Stimulated activated CD4-positive, alpha-beta T cell treated with anti-CD3 and anti-CD28 coated beads, Interleukin-1b, Interleukin-23, amount 100 ng/mL, for 1 hour (primary cell): Measurements from ENCODE around the gene OR4X2.
"Not testable (repeated sequence)": the region's sequence is repeated elsewhere in the genome, so short reads cannot be mapped to it uniquely, and the experiment has no call there.

Experiments
- DNase-seq, 2 donors: peaks; one replicate each; pipeline ENCODE4 v3.0.0-alpha.2; 2020; ENCODE audit warnings: low read depth in 2 of 2

OR4X2 gene

DNA sequence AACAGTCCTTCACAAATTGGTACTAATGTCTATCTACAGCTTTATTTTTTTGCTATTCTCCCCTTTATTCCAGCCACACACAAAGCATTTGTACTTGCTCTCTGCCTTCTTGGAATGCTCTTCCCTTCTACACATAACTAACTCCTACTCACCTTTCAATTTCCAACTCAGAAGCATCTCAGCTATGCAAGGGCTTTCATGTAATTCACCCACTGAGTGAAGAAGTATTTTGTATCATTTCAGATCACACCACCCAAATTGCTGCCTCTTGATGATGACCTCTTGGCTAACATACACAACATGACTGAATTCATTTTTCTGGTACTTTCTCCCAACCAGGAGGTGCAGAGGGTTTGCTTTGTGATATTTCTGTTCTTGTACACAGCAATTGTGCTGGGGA, at the start of gene OR4X2:
TSS of gene OR4X2 (plus strand) at position 301 of the 400 bp plus-strand sequence. CDS start at position 301, 0 bp downstream.
- no peak for DNase-seq

DNA sequence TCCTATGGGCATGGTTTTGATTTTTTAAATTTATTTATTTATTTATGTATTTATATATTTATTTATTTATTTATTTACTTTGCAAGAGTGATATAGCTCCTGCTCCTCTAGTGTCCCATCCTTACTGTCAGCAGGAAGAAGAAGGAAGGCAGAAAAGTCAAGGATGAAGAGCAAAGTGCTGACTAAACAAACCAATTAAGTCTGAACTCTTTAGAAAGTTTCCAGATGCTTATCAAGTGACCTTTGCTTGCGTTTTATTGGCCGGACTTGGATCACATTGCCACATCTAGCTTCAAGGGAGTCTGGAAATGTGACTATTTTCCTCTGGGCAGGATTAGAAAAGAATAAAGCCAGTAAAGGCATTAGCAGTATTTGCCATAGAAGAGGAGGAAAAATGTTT, 37.0 kb upstream of the OR4X2 start:
- no peak for DNase-seq

DNA sequence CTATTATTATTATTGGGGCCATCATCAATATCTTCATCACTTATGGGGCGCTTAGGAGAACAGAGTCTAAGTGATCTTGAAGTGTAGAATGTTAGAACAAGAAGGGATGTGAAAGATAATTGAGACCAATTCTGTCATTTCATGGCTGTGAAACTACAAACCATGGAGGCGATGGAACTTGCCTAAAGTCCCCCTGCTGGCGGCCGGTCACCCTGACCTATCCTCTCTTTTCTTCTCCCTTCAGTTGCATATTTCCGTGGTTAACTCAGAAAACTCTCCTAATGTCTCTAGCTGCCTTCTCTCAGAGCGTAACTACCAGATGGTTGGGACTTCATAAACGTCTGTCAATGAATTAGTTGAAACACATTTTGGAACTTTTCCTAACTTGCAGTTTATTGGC, 34.9 kb upstream of the OR4X2 start:
- no peak for DNase-seq

GRCh38 chr11:48216510-48216909, 28.4 kb upstream of the OR4X2 start, which contains the start of gene OR4B1:
Gene OR4B1 (plus strand): TSS chr11:48216810. CDS start chr11:48216810, 0 bp downstream.
- DNase-seq, result no peak

DNA sequence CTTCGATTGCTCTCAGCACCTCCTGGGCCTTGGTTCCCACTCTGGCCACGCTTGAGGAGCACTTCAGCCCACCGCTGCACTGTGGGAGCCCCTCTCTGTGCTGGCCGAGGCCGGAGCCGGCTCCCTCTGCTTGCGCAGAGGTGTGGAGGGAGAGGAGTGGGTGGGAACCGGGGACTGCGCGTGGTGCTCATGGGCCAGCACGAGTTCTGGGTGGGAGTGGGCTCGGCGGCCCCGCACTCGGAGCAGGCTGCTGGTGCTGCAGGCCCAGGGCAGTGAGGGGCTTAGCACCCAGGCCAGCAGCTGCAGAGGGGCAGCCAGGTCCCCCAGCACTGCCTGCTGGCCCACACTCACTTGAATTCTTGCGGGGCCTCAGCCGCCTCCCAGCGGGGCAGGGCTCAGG, 16.1 kb upstream of the OR4X2 start:
- DNase-seq, result no peak

DNA sequence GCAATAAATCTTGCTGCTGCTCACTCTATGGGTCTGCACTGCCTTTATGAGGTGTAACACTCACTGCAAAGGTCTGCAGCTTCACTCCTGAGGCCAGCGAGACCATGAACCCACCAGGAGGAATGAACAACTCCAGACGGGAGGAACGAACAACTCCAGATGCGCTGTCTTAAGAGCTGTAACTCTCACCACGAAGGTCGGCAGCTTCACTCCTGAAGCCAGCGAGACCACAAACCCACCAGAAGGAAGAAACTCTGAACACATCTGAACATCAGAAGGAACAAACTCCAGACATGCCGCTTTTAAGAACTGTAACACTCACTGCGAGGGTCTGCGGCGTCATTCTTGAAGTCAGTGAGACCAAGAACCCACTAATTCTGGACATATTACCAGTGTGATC, 14.8 kb upstream of the OR4X2 start:
- not testable (repeated sequence) for DNase-seq

DNA sequence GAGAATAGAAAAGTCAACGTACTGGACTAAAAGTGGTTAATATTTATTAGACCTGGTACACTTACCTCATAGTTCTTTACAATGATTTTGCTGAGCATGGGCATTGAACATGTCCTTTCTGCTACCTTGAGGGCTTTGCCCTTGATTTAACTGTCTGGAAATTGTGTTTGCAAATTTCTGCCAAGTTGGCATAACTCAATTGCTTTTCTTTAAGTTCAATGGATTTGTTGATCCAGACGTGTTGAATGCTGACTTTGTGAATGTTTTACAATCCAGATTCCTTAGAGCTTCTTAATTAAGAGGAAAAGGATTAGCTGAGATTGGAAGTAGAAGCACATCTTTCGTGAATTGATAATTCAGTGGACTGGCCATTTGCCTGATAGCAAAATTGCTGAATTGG, 7.2 kb upstream of the OR4X2 start:
- no peak for DNase-seq

- no peak for DNase-seq
These were observed 2.4 kb upstream of the OR4X2 start for GRCh38 chr11:48242501-48242900.

DNA sequence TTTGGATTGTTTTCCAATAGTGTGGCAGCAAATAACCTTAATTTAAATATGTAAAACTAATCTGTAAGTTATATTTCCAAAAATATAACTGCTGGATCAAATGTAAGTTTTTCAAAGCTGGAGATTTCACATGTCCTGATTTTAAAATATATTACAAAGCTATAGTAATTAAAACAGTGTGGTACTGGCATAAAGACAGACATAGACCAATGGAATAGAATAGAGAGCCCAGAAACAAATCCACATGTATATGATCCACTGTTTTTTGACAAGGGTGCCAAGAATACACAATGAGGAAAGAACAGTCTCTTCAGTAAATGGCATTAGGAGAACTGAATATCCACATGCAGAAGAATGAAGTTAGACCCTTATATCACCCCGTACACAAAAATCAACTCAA, 4.0 kb downstream of the OR4X2 start:
- DNase-seq, result no peak

GRCh38 chr11:48261600-48261999, 16.7 kb downstream of the OR4X2 start:
- DNase-seq, result no peak

DNA sequence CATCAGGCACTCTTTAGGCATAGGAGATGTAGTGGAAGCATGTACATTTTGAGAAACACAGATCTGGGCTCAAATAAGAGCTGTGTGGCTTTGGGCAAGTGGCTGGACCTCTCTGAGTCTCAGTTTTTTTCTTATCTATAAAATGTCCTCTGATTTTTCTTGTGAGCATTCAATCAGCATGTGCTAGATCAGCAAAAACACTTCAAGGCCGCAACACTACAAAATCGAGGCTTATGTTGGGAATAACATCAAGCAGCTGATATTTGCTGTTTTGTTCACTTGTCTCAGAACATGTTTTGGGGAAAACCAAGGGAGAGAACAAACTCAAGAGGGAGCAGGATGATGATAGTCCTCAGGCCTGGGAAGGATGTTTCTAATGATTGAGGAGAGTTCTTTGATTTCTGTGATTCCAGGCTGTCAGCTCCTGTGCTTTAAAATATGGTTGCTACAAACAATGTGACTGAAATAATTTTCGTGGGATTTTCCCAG, 18.6 kb downstream of the OR4X2 start, which contains the start of gene OR4X1:
TSS of gene OR4X1 (plus strand) at position 439 of the 489 bp plus-strand sequence. CDS start at position 439, 0 bp downstream.
- DNase-seq, result no peak

DNA sequence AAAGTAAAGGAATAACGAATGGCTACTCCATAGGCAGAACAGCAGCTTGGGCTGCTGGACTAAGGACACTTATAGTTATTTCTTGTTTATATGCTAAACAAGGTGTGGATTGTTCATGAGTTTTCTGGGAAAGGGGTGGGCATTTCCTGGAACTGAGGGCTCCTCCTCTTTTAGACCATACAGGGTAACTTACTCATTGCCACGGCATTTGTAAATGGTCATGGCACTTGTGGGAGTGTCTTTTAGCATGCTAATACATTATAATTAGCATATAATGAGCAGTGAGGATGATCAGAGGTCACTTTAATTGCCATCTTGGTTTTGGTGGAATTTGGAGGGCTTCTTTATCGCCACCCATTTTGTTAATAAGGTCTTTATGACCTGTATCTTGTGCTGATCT, 25.7 kb downstream of the OR4X2 start:
- no peak for DNase-seq

- DNase-seq, result no peak
These were observed 27.7 kb downstream of the OR4X2 start for GRCh38 chr11:48272606-48273005.
